HG03159 (cell line): ENCODE data around the gene CPNE5.

Experiments
- ATAC-seq: cut with Tn5 transposase; IDR thresholded peaks from one replicate; pipeline ENCODE4 v1.9.1; 2021; ENCODE audit warnings: mild to moderate bottlenecking, moderate library complexity; ENCODE audit not compliant: unreplicated experiment

Gene CPNE5

GRCh38 chr6:36794713-36795065, 44.6 kb downstream of the CPNE5 start:
- ATAC-seq = no peak

DNA sequence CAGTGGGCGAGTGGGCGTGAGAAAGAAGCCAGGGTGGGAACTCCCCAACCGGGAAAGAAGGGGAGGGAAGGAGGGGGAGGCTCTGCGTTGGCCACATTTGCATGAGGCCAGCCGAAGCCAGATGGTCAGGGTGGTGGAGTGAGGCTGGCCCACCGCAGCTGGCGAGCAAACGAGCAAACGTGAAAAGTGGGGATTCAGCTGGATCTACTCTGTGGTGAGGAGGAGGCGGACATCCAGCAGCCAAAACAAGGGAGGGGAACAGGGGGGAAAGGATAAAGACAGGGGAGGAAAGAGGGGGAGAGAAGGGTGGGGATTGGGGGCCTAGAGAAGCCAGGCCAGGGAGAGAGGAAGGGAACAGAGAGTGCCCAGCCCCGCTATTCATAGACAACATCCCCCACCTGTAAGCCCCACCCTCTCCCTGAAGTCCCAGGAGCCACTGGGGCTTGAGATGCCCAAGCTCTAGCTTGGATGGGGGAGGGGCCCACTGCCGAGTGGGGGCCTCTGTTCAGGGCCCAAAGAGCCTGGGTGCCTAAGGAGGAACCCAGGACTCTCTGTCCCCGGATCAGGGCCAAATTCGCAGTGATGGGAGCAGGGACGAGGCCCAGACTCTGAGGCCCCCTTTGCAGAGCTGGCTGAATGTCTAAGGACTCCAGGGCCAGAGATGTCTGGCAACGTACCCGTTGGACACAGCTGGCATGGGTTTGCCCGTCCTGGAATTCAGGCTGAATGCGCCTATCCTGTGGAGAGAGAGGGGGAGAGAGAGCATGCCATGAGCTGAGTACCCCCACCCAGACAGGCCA, 45.1 kb downstream of the CPNE5 start:
- ATAC-seq = no peak

GRCh38 chr6:36793296-36793912, 45.8 kb downstream of the CPNE5 start:
- ATAC-seq = no peak

- no peak for ATAC-seq
These were observed 47.6 kb downstream of the CPNE5 start for GRCh38 chr6:36791521-36792135.

GRCh38 chr6:36791085-36791484, 48.2 kb downstream of the CPNE5 start:
- no peak for ATAC-seq

DNA sequence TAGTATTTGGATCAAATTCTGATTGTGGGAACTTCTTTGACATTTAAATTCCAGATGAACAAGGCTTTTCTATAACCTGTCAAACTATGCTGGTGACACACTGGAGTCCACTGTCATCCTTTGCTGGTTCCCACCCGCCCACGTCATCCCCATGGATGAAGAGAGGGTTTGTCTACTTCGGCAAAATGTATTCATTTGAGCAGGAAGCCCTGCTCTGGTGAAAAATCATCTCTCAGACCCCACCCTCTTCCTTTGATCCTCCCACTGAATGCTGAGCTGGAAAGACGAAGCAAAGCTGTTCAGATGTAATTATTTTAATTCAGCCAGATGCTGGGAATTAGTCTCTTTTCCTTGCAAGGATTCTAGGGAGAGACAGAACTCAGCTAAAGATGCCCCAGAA, 50.5 kb downstream of the CPNE5 start:
- ATAC-seq = no peak

GRCh38 chr6:36788186-36788585, 51.1 kb downstream of the CPNE5 start:
- ATAC-seq = no peak

DNA sequence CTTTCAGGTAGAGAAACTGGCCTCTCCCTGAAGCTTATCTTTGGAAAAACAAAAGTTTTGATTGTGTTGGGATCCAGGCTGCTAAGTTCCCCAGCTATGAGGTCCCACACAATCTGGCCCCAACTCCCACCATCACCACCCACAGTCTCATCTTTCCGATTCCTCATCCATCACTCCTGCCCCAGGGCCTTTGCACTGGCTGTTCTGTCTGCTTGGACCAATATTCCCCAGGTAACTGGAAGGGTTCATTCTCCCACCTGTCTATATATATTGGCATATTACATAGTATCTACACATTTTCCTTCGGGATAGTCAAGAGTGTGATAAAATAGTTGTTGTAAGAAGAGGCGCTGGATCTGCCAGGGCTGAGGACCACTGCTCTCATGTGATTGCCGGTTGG, 52.0 kb downstream of the CPNE5 start:
- ATAC-seq = no peak

DNA sequence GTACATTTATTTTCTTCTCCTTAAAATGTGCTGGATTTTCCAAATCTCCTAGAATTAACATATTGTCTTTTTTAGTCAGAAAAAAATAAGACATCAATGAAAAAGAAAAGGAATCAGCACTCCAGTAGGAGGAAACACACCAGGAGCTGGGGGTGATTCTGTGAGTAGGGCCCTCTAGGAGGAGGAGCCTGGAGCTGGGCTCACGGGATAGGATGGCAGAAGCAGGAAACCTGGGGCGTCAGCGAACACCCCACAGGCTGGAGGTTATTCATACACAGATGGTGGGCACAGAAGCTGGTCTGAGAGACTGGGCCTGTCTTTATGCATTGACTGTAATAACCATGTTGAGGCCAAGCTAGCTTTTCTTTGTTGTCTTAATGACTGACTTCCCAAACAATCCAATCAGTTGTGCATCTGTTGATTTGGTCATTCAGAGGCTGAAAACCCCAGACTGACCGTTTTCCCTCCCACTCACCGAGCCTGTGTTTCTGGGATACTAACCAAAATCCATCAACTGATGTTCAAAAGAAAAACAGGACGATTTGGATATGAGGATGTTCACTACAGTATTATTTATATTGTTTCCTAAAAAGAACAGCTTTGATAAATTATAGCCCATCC, 53.1 kb downstream of the CPNE5 start:
- no peak for ATAC-seq

GRCh38 chr6:36784376-36784636, 54.9 kb downstream of the CPNE5 start:
- no peak for ATAC-seq

DNA sequence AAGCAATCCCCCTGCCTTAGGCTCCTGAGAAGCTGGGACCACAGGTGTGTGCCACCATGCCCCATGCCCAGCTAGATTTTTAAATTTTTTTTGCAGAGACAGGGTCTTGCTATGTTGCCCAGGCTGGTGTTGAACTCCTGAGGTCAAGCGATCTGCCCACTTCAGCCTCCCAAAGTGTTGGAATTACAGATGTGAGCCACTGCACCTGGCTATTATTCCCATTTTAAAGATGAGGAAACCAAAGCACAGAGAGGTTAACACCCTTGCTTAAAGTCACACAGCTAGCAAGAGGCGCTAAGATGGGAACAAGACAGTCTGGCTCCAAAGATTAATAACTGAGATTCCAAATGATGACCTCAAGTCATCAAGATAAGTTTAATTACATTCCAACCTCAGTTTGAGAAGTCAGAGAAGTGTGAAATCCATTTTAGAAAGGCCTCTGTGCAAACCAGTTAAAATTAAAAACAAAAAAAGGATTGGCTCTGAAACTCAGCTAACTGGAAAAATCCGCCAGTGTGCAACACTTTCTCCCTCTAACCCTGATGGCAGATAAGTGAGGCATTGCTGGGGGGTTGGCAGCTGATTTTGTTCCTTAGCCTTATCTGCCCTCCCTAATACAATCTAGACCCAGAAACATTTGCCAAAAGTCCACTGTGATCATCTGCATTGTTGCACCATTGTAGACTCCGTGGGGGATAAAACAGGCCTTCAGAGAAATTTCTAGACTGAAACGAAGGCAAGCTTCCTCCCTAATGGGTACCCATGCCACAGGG, 55.5 kb downstream of the CPNE5 start:
- no peak for ATAC-seq

- ATAC-seq = no peak
These were observed 57.6 kb downstream of the CPNE5 start for GRCh38 chr6:36781669-36782068.

DNA sequence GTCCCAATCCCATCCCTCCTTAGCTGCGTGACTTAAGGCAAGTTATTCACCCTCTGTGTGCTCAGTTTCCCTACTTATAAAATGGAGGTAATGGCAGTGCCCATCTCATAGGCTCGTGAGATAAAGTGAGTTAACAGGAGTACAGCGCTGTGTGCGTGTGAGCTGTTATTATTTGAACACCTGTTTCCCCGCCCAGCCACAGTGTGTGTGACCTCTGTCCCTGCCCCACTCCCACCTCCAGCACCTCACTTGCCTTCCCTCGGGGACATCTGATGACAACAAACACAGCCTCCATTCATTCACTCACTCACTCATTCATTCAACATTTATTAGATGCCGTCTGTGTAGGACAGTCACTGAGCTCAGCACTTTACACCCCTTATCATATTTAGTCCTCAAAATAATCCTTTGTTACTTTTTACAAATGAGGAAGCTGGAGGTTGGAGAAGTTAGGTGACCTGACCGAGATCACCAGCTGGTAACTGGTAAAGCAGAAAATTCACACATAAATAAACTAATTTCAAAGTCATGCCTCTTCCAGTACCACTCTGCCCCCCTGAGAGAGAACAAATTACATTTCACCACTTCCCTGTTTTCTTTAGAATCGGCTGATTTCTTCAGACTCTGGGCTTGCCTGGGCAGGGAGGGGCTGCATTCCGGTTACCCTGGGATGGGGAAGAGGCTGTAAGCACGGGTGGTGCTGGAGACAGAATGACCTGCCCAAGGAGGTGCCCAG, 58.6 kb downstream of the CPNE5 start:
- ATAC-seq = no peak

- no peak for ATAC-seq
These were observed 60.0 kb downstream of the CPNE5 start for GRCh38 chr6:36779227-36779626.

DNA sequence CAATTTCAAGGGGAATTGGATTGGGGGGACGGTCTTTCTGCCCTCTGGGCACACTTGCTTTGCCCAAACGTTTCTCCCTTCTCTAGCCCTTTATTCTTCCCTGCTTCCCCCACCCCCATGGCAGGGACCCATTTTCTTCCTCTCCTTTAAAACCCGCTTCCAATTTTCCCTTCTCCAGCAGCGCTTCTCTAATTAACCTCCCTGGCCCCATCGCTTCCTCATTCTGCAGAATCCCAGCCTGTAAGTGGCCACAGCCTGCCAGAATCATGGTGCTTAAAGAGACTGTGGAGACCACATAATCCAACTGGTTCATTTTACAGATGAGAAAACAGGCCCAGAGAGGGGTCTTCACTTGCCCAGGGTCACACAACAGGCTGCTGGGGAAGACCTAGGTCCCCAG, 61.4 kb downstream of the CPNE5 start:
- no peak for ATAC-seq

GRCh38 chr6:36776167-36776566, 63.1 kb downstream of the CPNE5 start:
- no peak for ATAC-seq

- no peak for ATAC-seq
These were observed 64.9 kb downstream of the CPNE5 start for GRCh38 chr6:36774331-36774730.

GRCh38 chr6:36772397-36772796, 66.8 kb downstream of the CPNE5 start:
- no peak for ATAC-seq

- ATAC-seq = no peak
These were observed 68.1 kb downstream of the CPNE5 start for GRCh38 chr6:36771145-36771544.

DNA sequence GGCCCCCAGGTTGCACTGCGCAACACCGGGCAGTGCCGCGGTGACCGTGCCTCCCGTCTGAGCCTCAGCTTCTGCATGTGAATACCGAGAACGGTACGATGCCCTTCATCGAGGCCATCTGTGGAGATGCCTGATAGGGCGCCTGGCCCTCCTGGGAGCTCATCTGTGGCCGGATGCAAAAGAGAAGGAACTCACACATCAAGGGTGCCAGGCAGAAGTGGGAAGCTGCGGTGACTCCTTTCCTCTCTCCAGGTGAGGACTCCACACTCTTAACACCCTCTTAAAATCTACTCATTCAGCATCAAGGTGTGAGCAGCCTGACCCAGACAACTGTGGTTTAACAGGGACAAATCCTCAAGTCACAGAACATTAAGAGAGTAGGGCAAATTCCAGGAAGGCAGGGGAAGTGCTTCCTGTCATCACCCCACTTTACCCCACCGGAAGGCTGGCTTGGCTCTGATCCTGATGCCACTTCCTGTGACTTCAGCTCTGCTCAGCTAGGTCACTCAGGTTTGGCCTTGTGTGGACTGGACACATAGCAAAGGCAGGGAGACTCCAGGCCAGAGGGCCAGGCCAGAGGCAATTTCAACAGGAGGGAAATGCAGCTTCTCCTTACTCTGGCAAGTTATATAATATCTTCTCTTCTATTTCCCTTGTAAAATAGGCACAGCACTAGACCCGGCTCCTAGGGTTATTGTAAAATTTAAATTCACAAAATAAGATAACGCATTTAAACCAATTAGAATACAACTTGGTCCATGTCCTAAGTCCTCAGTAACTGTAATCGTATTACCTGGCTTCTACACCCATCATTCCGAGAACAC, 69.4 kb downstream of the CPNE5 start:
- ATAC-seq = no peak
